Keratinocyte (primary cell): ENCODE measurements around the gene HCST.

ENCODE experiments used
- CTCF ChIP-seq, 3 experiments: IDR thresholded peaks in 1 of 3; conservative IDR thresholded peaks in 1 of 3; optimal IDR thresholded peaks in 1 of 3; 2 replicates in 2 of 3; 3 replicates in 1 of 3; pipeline versions ENCODE3 to v1.5.1; 2011; ENCODE audit warnings: low read length in 3 of 3, mild to moderate bottlenecking in 3 of 3, moderate library complexity in 2 of 3, control low read depth in 1 of 3, inconsistent platforms in 1 of 3; ENCODE audit not compliant: insufficient read depth in 2 of 3; ENCODE audit errors: extremely low read depth in 1 of 3
- EZH2 ChIP-seq: IDR thresholded peaks from one replicate; pipeline ENCODE4 v1.6.1; 2012; ENCODE audit warnings: inconsistent platforms, mild to moderate bottlenecking, low read length, moderate library complexity

GRCh38 chr19:35949131-35949530, 46.8 kb downstream of the HCST start:
- no peak for TF ChIP-seq CTCF (optimal IDR thresholded peaks at IDR 0.05 in 1 of 3, IDR thresholded peaks at IDR 0.05 in 1 of 3, conservative IDR thresholded peaks at IDR 0.05 in 1 of 3; ENCODE audit: extremely low read depth in 1 of 3, insufficient read depth in 2 of 3, low read length in 3 of 3)
- no peak for TF ChIP-seq EZH2
